ENCODE data around the gene VCAM1.
A peak's percentile ranks its signal among the peaks of the same experiment; 100 is the strongest.
"Not testable (repeated sequence)": the region's sequence is repeated elsewhere in the genome, so short reads cannot be mapped to it uniquely, and the experiment has no call there.

The VCAM1 gene

GRCh38 chr1:100710906-100711682, 8.4 kb upstream of the VCAM1 start:
- peak in 1 of 2 experiments; percentile 14 for DNase-seq (ENCODE audit: low read depth in 1 of 2, low spot score in 1 of 2)
- Histone ChIP-seq H3K27ac (replicated peaks) (no peak overlapping the region), H3K27me3 (ENCODE audit: insufficient read depth, poor library complexity, severe bottlenecking) (no peaks in the 10 kb centered on the region), H3K4me3 (replicated peaks; ENCODE audit: insufficient read depth, low read length) (no peak overlapping the region)
- TF ChIP-seq POLR2AphosphoS5 (IDR thresholded peaks at IDR 0.05; ENCODE audit: low read depth) (no peak), SPI1 (IDR thresholded peaks at IDR 0.05; ENCODE audit: borderline replicate concordance, low read depth) (0 out of 2 replicates have a peak, but pooled peaks have one; percentile 15)

GRCh38 chr1:100713027-100713426, 6.5 kb upstream of the VCAM1 start:
- H3K4me3 ChIP-seq (replicated peaks; ENCODE audit: insufficient read depth, low read length); H3K27me3 ChIP-seq (ENCODE audit: insufficient read depth, poor library complexity, severe bottlenecking); H3K27ac ChIP-seq (replicated peaks): not testable (repeated sequence)
- peak; percentile 4 to 12 for DNase-seq (ENCODE audit: low read depth in 1 of 2, low spot score in 1 of 2)

GRCh38 chr1:100713626-100714025, 5.9 kb upstream of the VCAM1 start:
- no peak for DNase-seq (ENCODE audit: low read depth in 1 of 2, low spot score in 1 of 2)
- Histone ChIP-seq H3K27ac (replicated peaks) (no peak overlapping the region), H3K4me3 (replicated peaks; ENCODE audit: insufficient read depth, low read length) (no peak overlapping the region), H3K27me3 (ENCODE audit: insufficient read depth, poor library complexity, severe bottlenecking) (no peaks in the 10 kb centered on the region)
- TF ChIP-seq GABPA (IDR thresholded peaks at IDR 0.05; ENCODE audit: low read depth) (no peak), POLR2AphosphoS5 (IDR thresholded peaks at IDR 0.05; ENCODE audit: low read depth) (no peak), SPI1 (IDR thresholded peaks at IDR 0.05; ENCODE audit: borderline replicate concordance, low read depth) (no peak), REST (IDR thresholded peaks at IDR 0.05; ENCODE audit: insufficient replicate concordance, low read depth) (no peak)

GRCh38 chr1:100714599-100714998, 4.9 kb upstream of the VCAM1 start:
- Histone ChIP-seq H3K27ac (replicated peaks) (no peak overlapping the region), H3K4me3 (replicated peaks; ENCODE audit: insufficient read depth, low read length) (no peak overlapping the region), H3K27me3 (ENCODE audit: insufficient read depth, poor library complexity, severe bottlenecking) (no peaks in the 10 kb centered on the region)
- TF ChIP-seq SPI1 (IDR thresholded peaks at IDR 0.05; ENCODE audit: borderline replicate concordance, low read depth) (no peak), GABPA (IDR thresholded peaks at IDR 0.05; ENCODE audit: low read depth) (no peak), CTCF (IDR thresholded peaks at IDR 0.05; ENCODE audit: insufficient read depth, low read length) (no peak)
- no peak for DNase-seq (ENCODE audit: low read depth in 1 of 2, low spot score in 1 of 2)

- TF ChIP-seq POLR2AphosphoS5 (IDR thresholded peaks at IDR 0.05; ENCODE audit: low read depth) (no peak), GABPA (IDR thresholded peaks at IDR 0.05; ENCODE audit: low read depth) (no peak), REST (IDR thresholded peaks at IDR 0.05; ENCODE audit: insufficient replicate concordance, low read depth) (no peak), SPI1 (IDR thresholded peaks at IDR 0.05; ENCODE audit: borderline replicate concordance, low read depth) (no peak), CTCF (IDR thresholded peaks at IDR 0.05; ENCODE audit: insufficient read depth, low read length) (no peak)
- Histone ChIP-seq H3K4me3 (replicated peaks; ENCODE audit: insufficient read depth, low read length) (no peak overlapping the region), H3K27ac (replicated peaks) (no peak overlapping the region), H3K27me3 (ENCODE audit: insufficient read depth, poor library complexity, severe bottlenecking) (no peaks in the 10 kb centered on the region)
- no peak for DNase-seq (ENCODE audit: low read depth in 1 of 2, low spot score in 1 of 2)
Observed at GRCh38 chr1:100717218-100717617, 2.3 kb upstream of the VCAM1 start.

Data from HL-60 (cell line).